ENCODE measurements around the gene DCXR.

Gene DCXR

GRCh38 chr17:82010575-82011525 is 26.6 kb downstream of the DCXR start:
- no peak overlapping the region for H3K9ac ChIP-seq (ENCODE audit: insufficient read length, low read depth)
- no peaks in the 10 kb centered on the region for H3K27me3 ChIP-seq (ENCODE audit: insufficient read depth, insufficient read length)
- no peak for TF ChIP-seq YY1 (IDR thresholded peaks at IDR 0.05; ENCODE audit: insufficient read depth, insufficient read length)
- no peak for TF ChIP-seq SUZ12 (IDR thresholded peaks at IDR 0.05; ENCODE audit: extremely low read depth, insufficient read depth, insufficient read length)
- TF ChIP-seq ZNF274 (IDR thresholded peaks at IDR 0.05; ENCODE audit: low read depth, low read length) = no peak
- no peak for DNase-seq (ENCODE audit: low read depth, low spot score)
- H3K4me3 ChIP-seq (ENCODE audit: insufficient read length, low read depth) = no peak overlapping the region
- H3K9me3 ChIP-seq (ENCODE audit: insufficient read depth, low read length) = no peaks in the 10 kb centered on the region
- peaks cover 41% of the 10 kb centered on the region for H3K36me3 ChIP-seq (ENCODE audit: insufficient read depth, insufficient read length, low read length)
- peaks cover 46% of the 10 kb centered on the region for H3K4me1 ChIP-seq (ENCODE audit: insufficient read depth, insufficient read length)

GRCh38 chr17:82009413-82009812 is 28.1 kb downstream of the DCXR start:
- Histone ChIP-seq H3K9me3 (ENCODE audit: insufficient read depth, low read length) (no peaks in the 10 kb centered on the region), H3K27me3 (ENCODE audit: insufficient read depth, insufficient read length) (no peaks in the 10 kb centered on the region), H3K4me3 (ENCODE audit: insufficient read length, low read depth) (no peak overlapping the region), H3K9ac (ENCODE audit: insufficient read length, low read depth) (no peak overlapping the region), H3K4me1 (ENCODE audit: insufficient read depth, insufficient read length) (peaks cover 45% of the 10 kb centered on the region), H3K36me3 (ENCODE audit: insufficient read depth, insufficient read length, low read length) (peaks cover 37% of the 10 kb centered on the region)
- no peak for TF ChIP-seq YY1 (IDR thresholded peaks at IDR 0.05; ENCODE audit: insufficient read depth, insufficient read length)
- no peak for TF ChIP-seq SUZ12 (IDR thresholded peaks at IDR 0.05; ENCODE audit: extremely low read depth, insufficient read depth, insufficient read length)
- no peak for TF ChIP-seq ZNF274 (IDR thresholded peaks at IDR 0.05; ENCODE audit: low read depth, low read length)
- DNase-seq (ENCODE audit: low read depth, low spot score) = no peak

- Histone ChIP-seq H3K27me3 (ENCODE audit: insufficient read depth, insufficient read length) (no peaks in the 10 kb centered on the region), H3K36me3 (ENCODE audit: insufficient read depth, insufficient read length, low read length) (peaks cover 33% of the 10 kb centered on the region), H3K9me3 (ENCODE audit: insufficient read depth, low read length) (no peaks in the 10 kb centered on the region), H3K9ac (ENCODE audit: insufficient read length, low read depth) (no peak overlapping the region), H3K4me3 (ENCODE audit: insufficient read length, low read depth) (no peak overlapping the region), H3K4me1 (ENCODE audit: insufficient read depth, insufficient read length) (peaks cover 49% of the 10 kb centered on the region)
- no peak for TF ChIP-seq ZNF274 (IDR thresholded peaks at IDR 0.05; ENCODE audit: low read depth, low read length)
- no peak for TF ChIP-seq SUZ12 (IDR thresholded peaks at IDR 0.05; ENCODE audit: extremely low read depth, insufficient read depth, insufficient read length)
- TF ChIP-seq YY1 (IDR thresholded peaks at IDR 0.05; ENCODE audit: insufficient read depth, insufficient read length) = no peak
- no peak for DNase-seq (ENCODE audit: low read depth, low spot score)
Observed at GRCh38 chr17:82008941-82009405, 28.5 kb downstream of the DCXR start.

GRCh38 chr17:82008258-82008940 is 29.1 kb downstream of the DCXR start:
- TF ChIP-seq ZNF274 (IDR thresholded peaks at IDR 0.05; ENCODE audit: low read depth, low read length) = no peak
- TF ChIP-seq YY1 (IDR thresholded peaks at IDR 0.05; ENCODE audit: insufficient read depth, insufficient read length) = no peak
- no peak for TF ChIP-seq SUZ12 (IDR thresholded peaks at IDR 0.05; ENCODE audit: extremely low read depth, insufficient read depth, insufficient read length)
- H3K9me3 ChIP-seq (ENCODE audit: insufficient read depth, low read length) = no peaks in the 10 kb centered on the region
- H3K27me3 ChIP-seq (ENCODE audit: insufficient read depth, insufficient read length) = no peaks in the 10 kb centered on the region
- H3K36me3 ChIP-seq (ENCODE audit: insufficient read depth, insufficient read length, low read length) = peaks cover 28% of the 10 kb centered on the region
- H3K9ac ChIP-seq (ENCODE audit: insufficient read length, low read depth) = no peak overlapping the region
- no peak for DNase-seq (ENCODE audit: low read depth, low spot score)
- peaks cover 46% of the 10 kb centered on the region for H3K4me1 ChIP-seq (ENCODE audit: insufficient read depth, insufficient read length)
- H3K4me3 ChIP-seq (ENCODE audit: insufficient read length, low read depth) = no peak overlapping the region

GRCh38 chr17:82007495-82008257 is 29.8 kb downstream of the DCXR start:
- TF ChIP-seq SUZ12 (IDR thresholded peaks at IDR 0.05; ENCODE audit: extremely low read depth, insufficient read depth, insufficient read length) = no peak
- TF ChIP-seq ZNF274 (IDR thresholded peaks at IDR 0.05; ENCODE audit: low read depth, low read length) = no peak
- no peak for TF ChIP-seq YY1 (IDR thresholded peaks at IDR 0.05; ENCODE audit: insufficient read depth, insufficient read length)
- Histone ChIP-seq H3K9me3 (ENCODE audit: insufficient read depth, low read length) (no peaks in the 10 kb centered on the region), H3K27me3 (ENCODE audit: insufficient read depth, insufficient read length) (no peaks in the 10 kb centered on the region), H3K9ac (ENCODE audit: insufficient read length, low read depth) (peak overlapping the region; percentile 21), H3K36me3 (ENCODE audit: insufficient read depth, insufficient read length, low read length) (peaks cover 28% of the 10 kb centered on the region), H3K4me3 (ENCODE audit: insufficient read length, low read depth) (no peak overlapping the region), H3K4me1 (ENCODE audit: insufficient read depth, insufficient read length) (peaks cover 49% of the 10 kb centered on the region)
- no peak for DNase-seq (ENCODE audit: low read depth, low spot score)

- no peak overlapping the region for H3K9ac ChIP-seq (ENCODE audit: insufficient read length, low read depth)
- no peak overlapping the region for H3K4me3 ChIP-seq (ENCODE audit: insufficient read length, low read depth)
- H3K36me3 ChIP-seq (ENCODE audit: insufficient read depth, insufficient read length, low read length) = peaks cover 28% of the 10 kb centered on the region
- H3K4me1 ChIP-seq (ENCODE audit: insufficient read depth, insufficient read length) = peaks cover 46% of the 10 kb centered on the region
- DNase-seq (ENCODE audit: low read depth, low spot score) = no peak
- TF ChIP-seq SUZ12 (IDR thresholded peaks at IDR 0.05; ENCODE audit: extremely low read depth, insufficient read depth, insufficient read length) (no peak), YY1 (IDR thresholded peaks at IDR 0.05; ENCODE audit: insufficient read depth, insufficient read length) (no peak)
- H3K27me3 ChIP-seq (ENCODE audit: insufficient read depth, insufficient read length) = no peaks in the 10 kb centered on the region
- no peaks in the 10 kb centered on the region for H3K9me3 ChIP-seq (ENCODE audit: insufficient read depth, low read length)
Observed at GRCh38 chr17:82007228-82007494, 30.3 kb downstream of the DCXR start.

Data from NT2/D1 (cell line).